HG02623 (cell line): Measurements from ENCODE around the gene ACSM5.
"Not testable (repeated sequence)": the region's sequence is repeated elsewhere in the genome, so short reads cannot be mapped to it uniquely, and the experiment has no call there.

ENCODE experiments used
- ATAC-seq: cut with Tn5 transposase; IDR thresholded peaks from one replicate; pipeline ENCODE4 v1.9.1; 2021; ENCODE audit warnings: moderate library complexity; ENCODE audit not compliant: unreplicated experiment

Gene ACSM5

DNA sequence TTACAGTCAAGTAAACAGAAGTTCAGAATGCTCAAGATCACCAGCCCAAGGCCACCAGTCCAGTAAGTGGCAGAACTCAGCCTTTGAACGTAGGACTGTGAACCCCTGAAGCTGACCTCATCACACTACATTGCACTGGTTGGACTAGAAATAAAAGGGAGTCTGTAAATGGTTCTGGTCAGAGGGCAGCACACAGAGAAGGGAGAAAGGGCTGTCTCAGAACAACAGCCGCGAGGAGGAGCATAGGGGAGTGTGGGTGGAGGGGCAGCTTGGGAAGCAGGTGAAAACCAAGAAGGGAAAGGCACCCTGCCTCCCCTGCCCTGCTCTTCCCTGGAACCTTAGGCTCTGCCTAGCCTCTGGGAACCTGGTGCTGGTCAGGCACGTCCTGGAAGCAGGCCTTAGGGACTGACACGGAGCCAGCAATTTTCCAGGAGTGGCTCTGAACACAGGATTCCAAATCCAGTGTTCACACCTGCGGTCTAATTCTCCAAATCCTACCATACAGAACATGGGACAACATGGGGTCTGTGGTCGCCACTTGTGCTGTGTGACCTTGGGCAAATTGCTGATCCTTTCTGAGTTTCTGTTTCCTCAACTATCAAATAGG, 11.8 kb upstream of the ACSM5 start:
- ATAC-seq = no peak

- ATAC-seq = no peak
These were observed 10.7 kb upstream of the ACSM5 start for GRCh38 chr16:20398603-20399002.

- no peak for ATAC-seq
These were observed 10.1 kb upstream of the ACSM5 start for GRCh38 chr16:20399185-20399584.

DNA sequence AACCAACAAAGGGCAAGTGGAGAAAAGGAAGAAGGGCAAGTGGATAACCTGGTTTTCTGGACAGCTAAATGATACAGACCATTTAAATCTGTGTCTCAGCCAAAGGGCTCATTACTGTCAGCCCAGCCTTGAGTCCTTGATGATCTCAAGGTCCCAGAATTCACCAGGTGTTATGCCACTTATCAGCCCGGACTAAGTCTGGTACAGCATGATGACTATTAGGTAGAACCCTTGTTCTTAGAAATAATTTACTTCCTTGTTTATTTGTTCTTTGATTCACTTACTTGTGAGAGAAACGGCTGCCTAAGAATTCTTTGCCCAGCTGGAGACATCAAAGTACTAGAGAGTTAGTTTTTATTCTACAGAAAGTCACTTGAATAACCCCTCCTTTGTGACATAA, 8.3 kb upstream of the ACSM5 start:
- no peak for ATAC-seq

DNA sequence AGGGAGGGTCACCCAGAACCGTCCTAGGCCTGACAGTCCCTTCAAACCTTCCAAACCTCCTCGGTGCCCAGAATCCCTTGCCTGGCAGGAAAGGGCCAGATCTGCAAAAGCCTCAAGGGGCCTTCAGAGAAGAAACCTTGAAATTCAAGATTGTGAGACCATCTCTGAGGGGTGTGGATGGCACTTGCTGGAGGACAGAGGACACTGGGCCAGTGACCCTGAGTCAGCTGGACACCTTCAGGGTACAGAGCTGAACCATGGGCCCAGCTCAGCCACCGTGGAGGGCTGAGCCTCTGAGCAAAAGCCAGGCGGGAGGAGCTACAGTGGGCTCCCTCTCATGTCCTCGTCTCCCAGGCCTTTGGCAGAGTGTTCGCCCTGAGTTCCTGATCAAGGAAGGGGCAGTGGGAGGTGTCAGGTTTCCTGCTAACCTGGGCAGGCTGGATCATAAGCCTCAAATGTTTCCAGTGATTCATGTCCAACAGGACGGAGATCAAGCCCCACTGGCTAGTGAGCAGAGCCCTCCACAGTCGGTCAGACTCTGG, 7.8 kb upstream of the ACSM5 start:
- ATAC-seq = no peak

GRCh38 chr16:20402651-20403050, 6.7 kb upstream of the ACSM5 start:
- ATAC-seq = no peak

GRCh38 chr16:20404637-20405036, 4.7 kb upstream of the ACSM5 start, which contains the start of gene PDILT:
Gene PDILT, minus strand, starts transcription at chr16:20404737. Its CDS starts 5,437 bp downstream, at chr16:20399300.
- ATAC-seq = no peak

DNA sequence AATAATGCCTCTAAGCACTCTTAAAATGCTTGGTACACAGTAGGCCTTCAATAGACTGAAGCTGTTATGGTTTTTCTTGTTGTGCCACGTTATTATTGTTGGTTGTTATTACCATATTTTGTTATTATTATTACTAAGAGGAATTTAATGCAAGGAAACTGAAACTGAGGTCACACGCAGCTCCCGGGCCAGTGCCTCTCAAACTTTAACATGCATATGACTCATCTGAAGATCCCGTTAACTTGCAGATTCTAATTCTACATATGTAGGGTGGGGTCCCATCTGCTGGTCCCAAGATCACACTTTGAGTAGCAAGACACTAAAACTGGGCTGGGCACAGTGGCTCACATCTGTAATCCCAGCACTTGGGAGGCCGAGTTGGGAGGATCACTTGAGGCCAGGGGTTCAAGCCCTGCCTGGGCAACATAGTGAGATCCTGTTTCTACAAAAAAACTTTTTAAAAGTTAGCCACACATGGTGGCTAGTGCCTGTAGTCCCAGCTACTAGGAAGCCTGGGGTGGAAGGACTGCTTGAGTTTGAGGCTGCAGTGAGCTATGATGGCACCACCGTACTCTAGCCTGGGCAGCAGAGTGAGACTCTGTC, 888 bp downstream of the ACSM5 start:
- no peak for ATAC-seq

GRCh38 chr16:20411055-20411454, 1.7 kb downstream of the ACSM5 start:
- no peak for ATAC-seq

- no peak for ATAC-seq
These were observed 6.2 kb downstream of the ACSM5 start for GRCh38 chr16:20415541-20415940.

GRCh38 chr16:20419093-20419492, 9.8 kb downstream of the ACSM5 start:
- ATAC-seq = not testable (repeated sequence)

DNA sequence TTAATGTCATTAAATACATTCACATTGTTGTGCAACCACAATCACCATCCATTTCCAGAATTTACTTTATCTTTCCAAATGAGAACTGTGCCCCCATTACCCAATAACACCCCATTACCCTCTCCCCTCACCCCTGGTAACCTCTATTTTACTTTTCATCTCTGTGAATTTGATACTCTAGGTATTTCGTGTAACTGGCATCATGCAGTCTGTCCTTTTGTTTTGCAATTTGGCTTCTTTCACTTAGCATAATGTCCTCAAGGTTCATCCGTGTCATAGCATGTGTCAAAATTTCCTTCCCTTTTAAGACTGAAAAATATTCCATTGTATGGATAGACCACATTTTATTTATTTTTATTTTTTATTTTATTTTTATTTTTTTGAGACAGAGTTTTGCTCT, 12.4 kb downstream of the ACSM5 start:
- ATAC-seq = not testable (repeated sequence)

- ATAC-seq = not testable (repeated sequence)
These were observed 14.4 kb downstream of the ACSM5 start for GRCh38 chr16:20423772-20424128.

DNA sequence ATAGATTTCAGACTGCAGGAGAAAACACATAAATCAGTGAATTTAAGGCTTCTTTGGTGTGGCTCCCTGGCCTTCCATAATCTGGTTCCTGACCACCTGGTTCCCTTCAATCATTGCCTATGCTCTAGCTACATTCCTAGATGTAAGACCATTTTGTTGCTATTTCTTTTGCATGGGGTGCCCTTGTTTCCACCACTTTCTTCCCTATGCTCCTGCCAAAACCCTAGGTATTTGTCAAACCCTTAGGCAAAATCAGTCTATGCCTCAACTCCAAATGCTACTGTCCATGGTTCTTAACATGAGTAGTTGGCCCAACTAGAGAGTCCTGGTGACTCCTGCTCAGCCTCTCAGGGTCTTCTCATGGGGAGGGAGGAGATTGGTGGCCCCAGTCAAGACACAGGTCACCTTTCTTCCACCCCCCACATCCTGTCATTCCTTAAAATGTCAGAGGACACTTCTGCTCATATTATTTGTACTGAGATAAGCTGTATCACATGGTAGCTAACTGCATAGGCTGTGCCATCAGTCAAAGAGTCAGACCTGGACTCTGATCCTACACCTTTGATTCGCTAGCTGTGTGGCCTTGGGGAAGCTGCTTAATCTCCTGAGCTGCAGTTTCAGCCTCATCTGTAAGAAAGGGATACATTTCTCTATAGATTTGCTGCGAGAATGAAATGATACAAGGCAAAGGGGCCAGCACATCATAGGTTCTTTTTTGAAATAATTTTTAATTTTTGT, 15.0 kb downstream of the ACSM5 start:
- no peak for ATAC-seq

- not testable (repeated sequence) for ATAC-seq
These were observed 18.1 kb downstream of the ACSM5 start for GRCh38 chr16:20427401-20427797.

GRCh38 chr16:20429499-20429898, 20.2 kb downstream of the ACSM5 start:
- ATAC-seq = not testable (repeated sequence)

DNA sequence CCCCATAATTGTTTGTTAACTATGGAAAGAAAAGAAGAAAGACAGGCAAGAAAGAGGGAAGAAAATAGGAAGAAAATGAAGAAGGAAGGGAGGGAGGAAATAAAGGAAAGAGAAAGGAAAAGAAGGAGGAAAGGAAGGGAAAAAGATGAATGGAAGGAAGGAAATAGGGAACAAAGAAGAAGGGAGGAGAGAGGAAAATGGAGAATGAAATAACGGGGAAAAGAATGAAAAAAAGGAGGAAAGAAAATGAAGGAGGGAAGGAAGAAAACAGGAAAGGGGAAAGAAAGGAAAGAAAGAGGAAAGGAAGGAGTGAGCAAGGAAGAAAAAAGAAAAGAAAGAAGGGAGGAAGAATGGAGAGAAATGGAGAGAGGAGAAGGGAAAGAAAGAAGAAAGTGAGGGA, 21.1 kb downstream of the ACSM5 start:
- ATAC-seq = not testable (repeated sequence)

DNA sequence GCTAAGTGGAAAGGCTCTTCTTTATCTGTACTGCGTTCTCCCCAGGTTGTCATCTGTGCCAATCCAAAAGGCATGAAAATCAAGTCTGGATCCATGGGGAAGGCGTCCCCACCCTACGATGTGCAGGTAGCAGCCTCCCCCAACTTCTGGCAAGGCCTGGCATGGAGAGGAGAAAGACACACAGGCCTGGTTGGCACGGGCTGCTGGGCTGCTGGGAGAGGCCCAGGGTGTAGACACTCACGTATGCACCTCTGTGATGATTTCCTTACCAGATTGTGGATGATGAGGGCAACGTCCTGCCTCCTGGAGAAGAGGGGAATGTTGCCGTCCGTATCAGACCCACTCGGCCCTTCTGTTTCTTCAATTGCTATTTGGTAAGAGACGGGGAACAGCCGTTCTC, 21.6 kb downstream of the ACSM5 start:
- no peak for ATAC-seq

- ATAC-seq = not testable (repeated sequence)
These were observed 29.6 kb downstream of the ACSM5 start for GRCh38 chr16:20438950-20439349.

DNA sequence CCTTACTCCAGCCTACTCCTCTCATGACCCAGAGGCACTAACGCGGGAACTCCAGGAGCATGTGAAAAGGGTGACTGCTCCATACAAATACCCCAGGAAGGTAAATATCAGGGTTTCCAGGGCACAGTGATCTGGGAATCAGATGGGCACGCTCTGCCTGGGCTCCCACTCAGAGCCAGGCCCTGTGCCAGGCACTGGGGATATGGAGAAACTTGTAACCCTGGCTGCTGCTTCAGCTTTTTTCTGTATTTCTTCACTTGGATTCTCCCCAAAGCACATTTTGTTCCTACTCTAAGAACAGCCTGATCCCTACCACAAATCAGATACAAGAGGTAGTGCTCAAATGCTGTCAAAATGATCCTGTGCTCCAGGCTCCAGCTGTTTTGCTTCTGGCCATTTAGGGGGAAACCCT, 30.5 kb downstream of the ACSM5 start:
- ATAC-seq = not testable (repeated sequence)

GRCh38 chr16:20440731-20441130, 31.4 kb downstream of the ACSM5 start:
- not testable (repeated sequence) for ATAC-seq

DNA sequence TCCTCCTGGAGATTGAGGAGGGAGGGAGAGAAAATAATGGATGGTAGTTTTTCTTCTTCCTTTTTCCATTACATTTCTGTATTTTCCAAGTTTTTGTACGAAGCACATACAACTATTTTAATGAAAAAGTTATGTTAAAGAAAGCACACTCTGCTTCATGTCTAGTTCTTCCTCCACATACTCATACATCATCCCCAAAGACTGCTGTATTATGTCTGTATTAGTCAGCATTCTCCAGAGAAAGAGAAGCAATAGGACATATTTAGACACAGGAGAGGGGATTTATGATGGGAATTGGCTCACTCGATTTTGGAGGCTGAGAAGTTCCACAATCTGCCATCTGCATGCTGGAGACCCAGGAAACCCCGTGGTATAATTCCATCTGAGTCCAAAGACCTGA, 31.9 kb downstream of the ACSM5 start:
- ATAC-seq = no peak
